Testis (tissue), 3 donors: ENCODE measurements around the gene SPI1. TPM values are rescaled to one million over a fixed set of nuclear protein-coding genes. Genes with fewer than 3 reads are reported as not detected.

Experiments
- DNase-seq: peaks from one replicate; pipeline ENCODE4 v3.0.0-alpha.2; 2019
- H3K27ac ChIP-seq, 2 donors: fragments of 200-600 bp; sonication (generic); one replicate each; pipeline ENCODE4 v1.5.1; 2019
- H3K27me3 ChIP-seq: fragments of 200-600 bp; sonication (generic); one replicate; pipeline ENCODE4 v1.5.1; 2019
- H3K36me3 ChIP-seq: fragments of 200-600 bp; sonication (generic); one replicate; pipeline ENCODE4 v1.5.1; 2017; ENCODE audit warnings: low read depth; ENCODE audit errors: missing control alignments
- H3K4me1 ChIP-seq: fragments of 200-600 bp; sonication (generic); one replicate; pipeline ENCODE4 v1.5.1; 2019
- H3K4me3 ChIP-seq, 2 donors: fragments of 200-600 bp; sonication (generic); one replicate each; pipeline ENCODE4 v1.5.1; 2017 to 2019
- H3K9me3 ChIP-seq: fragments of 200-600 bp; sonication (generic); one replicate; pipeline ENCODE4 v1.5.1; 2017
- POLR2A ChIP-seq: fragments of 450-650 bp; IDR thresholded peaks from one replicate; pipeline ENCODE4 v1.6.1; 2017; ENCODE audit warnings: antibody characterized with exemption, mild to moderate bottlenecking, moderate library complexity
- WGBS, 2 donors: methylation state at CpG; one replicate each; pipeline ENCODE4 v1.1.5; 2018; 5-methylcytosine and 5-hydroxymethylcytosine counted together
- intact Hi-C: fragments of 100-400 bp; cut with DNase I; formaldehyde crosslinking; loops from one replicate; pipeline ENCODE4 v1.15.1; 2023; ENCODE audit warnings: low total_unique reads
- polyA plus RNA-seq: library from polyadenylated mRNA; stranded (reverse); fragments of 350-450 nt; fragmentation: Illumina TruSeq; extraction: RNeasy Lipid Tissue Mini Kit (QIAGEN cat#74804); gene quantifications from one replicate; pipeline ENCODE4 v1.2.3, GENCODE V29; 2014; ENCODE audit warnings: low read depth, low replicate concordance; ENCODE audit not compliant: insufficient read depth
- total RNA-seq, 2 donors: library from RNA; depleted of rRNA; stranded (reverse); fragments of >200 nt; gene quantifications; one replicate each; pipeline ENCODE4 v1.2.3, GENCODE V29; 2016
- TF ChIP-seq, protein P1 (sequence below), 3 experiments: fragments of 450-650 bp in 2 of 3; fragments of 200-600 bp in 1 of 3; sonication (generic) in 1 of 3; IDR thresholded peaks; one replicate each; pipeline ENCODE4 v1.5.1; 2016 to 2019; ENCODE audit warnings: antibody characterized with exemption in 3 of 3, mild to moderate bottlenecking in 2 of 3, moderate library complexity in 1 of 3

SPI1 gene
- total and polyA plus RNA-seq, 3 donors from 2014 or later = 4.6 to 16.3 (median 7.4) TPM

DNA sequence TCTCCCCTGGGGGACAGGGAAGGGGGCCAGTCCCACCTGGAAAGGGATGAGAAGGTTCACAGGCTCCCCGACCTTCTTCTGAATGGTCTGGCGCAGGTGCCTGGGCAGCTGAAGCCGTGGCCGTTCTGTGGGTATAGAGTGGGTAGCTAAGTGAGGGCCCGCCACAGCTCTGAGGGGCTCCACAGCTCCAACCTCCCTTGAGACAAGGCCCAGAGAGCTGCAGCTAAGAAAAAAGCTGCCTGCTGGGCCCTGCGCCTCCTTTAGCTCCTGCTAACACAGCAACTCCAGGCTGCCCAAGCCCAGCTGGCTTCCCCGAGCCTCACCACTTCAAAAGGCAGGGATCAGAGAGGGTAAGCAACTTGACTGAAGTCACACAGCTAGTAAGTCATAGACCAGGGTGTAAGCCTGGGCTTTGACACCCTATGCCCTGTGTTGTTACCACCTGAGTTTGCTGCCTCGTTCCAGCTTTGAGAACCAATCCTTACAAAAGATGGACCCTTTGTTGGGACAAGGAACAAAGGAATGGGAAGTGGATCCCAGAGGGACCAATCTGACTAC is 44.4 kb downstream of the SPI1 start:
- Histone ChIP-seq H3K27ac (no peak overlapping the region), H3K4me1 (no peaks in the 10 kb centered on the region), H3K36me3 (no peaks in the 10 kb centered on the region), H3K9me3 (no peaks in the 10 kb centered on the region), H3K27me3 (no peaks in the 10 kb centered on the region), H3K4me3 (no peak overlapping the region)
- 93 to 96% methylated on average over 8 of the region's 8 CpGs for WGBS, 2 donors
- TF ChIP-seq, protein P1, sequence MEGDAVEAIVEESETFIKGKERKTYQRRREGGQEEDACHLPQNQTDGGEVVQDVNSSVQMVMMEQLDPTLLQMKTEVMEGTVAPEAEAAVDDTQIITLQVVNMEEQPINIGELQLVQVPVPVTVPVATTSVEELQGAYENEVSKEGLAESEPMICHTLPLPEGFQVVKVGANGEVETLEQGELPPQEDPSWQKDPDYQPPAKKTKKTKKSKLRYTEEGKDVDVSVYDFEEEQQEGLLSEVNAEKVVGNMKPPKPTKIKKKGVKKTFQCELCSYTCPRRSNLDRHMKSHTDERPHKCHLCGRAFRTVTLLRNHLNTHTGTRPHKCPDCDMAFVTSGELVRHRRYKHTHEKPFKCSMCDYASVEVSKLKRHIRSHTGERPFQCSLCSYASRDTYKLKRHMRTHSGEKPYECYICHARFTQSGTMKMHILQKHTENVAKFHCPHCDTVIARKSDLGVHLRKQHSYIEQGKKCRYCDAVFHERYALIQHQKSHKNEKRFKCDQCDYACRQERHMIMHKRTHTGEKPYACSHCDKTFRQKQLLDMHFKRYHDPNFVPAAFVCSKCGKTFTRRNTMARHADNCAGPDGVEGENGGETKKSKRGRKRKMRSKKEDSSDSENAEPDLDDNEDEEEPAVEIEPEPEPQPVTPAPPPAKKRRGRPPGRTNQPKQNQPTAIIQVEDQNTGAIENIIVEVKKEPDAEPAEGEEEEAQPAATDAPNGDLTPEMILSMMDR (IDR thresholded peaks at IDR 0.05) = no peak
- TF ChIP-seq POLR2A = no peak
- DNase-seq = no peak
- intact Hi-C loops = no loop called here

DNA sequence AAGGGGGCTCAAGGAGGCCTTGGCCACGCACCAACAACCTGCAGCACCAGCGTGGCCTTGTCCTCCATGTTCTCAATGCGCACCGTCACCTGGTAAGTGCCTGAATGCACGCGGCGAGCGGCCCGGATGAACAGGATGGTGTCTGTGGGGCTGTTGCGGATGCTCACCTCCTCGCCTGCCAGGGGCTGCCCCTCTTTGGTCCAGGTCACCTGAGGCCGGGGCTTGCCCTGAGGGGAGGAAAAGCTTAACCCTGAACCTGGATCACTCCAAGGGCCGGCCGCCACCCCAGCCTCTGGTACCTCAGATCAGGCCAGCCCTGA is 44.9 kb downstream of the SPI1 start:
- 96 to 100% methylated on average over 2 to 14 of the region's 14 CpGs for WGBS, 2 donors
- H3K27ac ChIP-seq = no peak overlapping the region
- H3K36me3 ChIP-seq = no peaks in the 10 kb centered on the region

DNA sequence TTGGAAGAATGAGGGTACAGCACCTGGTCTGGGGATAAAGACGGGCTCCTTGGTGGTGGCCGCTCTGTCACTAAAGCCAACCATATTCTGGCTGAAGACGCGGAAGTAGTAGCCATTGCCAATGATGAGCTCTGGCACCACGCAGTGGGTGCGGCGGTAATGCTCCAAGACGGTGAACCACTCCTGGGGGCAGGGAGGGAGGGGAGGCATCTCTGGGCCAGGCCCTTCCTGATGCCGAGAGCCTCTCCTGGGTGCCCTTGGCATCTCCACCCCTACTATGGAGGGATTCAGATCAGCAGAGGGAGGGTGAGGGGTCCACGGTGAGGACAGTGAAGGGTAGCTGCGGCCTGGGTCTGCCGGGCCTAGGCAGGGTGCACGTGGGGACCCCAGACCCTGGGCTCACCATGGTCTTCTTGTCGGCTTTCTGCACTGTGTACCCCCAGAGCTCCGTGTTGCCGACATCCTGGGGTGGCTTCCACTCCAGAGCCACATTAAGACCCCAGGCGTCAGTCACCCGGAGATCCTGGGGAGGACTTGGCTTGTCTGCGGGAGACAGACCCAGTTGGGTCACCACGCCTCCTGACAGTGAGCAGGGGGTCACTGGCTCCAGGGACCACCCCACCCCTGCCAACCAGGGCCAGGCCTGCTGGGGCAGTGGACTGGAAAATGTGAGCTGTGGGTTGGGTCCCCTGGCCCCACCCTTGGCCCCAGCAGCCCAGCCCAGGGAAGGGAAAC is 45.4 kb downstream of the SPI1 start:
- Histone ChIP-seq H3K4me3 (no peak overlapping the region), H3K27ac (no peak overlapping the region), H3K36me3 (no peaks in the 10 kb centered on the region), H3K4me1 (no peaks in the 10 kb centered on the region), H3K9me3 (no peaks in the 10 kb centered on the region), H3K27me3 (no peaks in the 10 kb centered on the region)
- DNase-seq = no peak
- intact Hi-C loops = no loop called here
- TF ChIP-seq, protein P1 (IDR thresholded peaks at IDR 0.05) = no peak
- WGBS, 2 donors = 79 to 95% methylated on average over 5 to 16 of the region's 20 CpGs

More for the DNA sequence above, 44.9 kb downstream of the SPI1 start:
- H3K4me1 ChIP-seq = no peaks in the 10 kb centered on the region
- DNase-seq = no peak
- H3K4me3 ChIP-seq = no peak overlapping the region
- intact Hi-C loops = no loop called here
- H3K9me3 ChIP-seq = no peaks in the 10 kb centered on the region
- no peaks in the 10 kb centered on the region for H3K27me3 ChIP-seq
- TF ChIP-seq, protein P1 (IDR thresholded peaks at IDR 0.05) = no peak
- no peak for TF ChIP-seq POLR2A

DNA sequence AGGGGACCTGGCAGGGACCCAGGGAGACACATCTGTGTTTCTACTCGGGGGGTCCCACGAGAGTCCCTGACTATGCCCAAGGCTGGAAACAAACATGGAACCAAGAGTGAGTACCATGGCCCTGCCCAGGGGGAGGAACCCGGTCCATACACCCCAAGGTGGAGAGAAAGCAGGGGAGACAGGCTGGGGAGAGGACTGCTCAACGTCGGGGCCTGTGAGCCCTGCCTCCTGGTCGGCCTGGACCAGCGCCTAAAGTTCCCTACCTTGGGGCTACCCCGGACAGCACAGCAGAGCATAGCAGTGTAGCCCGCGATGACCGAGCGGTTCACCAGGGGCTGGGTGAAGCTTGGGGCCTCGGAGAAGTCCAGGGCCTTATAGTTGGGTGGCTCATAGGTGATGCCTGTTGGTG is 46.0 kb downstream of the SPI1 start:
- Histone ChIP-seq H3K4me1 (no peaks in the 10 kb centered on the region), H3K27ac (no peak overlapping the region), H3K9me3 (no peaks in the 10 kb centered on the region), H3K4me3 (no peak overlapping the region), H3K27me3 (no peaks in the 10 kb centered on the region), H3K36me3 (no peaks in the 10 kb centered on the region)
- intact Hi-C loops = no loop called here
- DNase-seq = no peak
- 79 to 84% methylated on average over 11 to 13 of the region's 13 CpGs for WGBS, 2 donors
- no peak for TF ChIP-seq POLR2A
- TF ChIP-seq, protein P1 (IDR thresholded peaks at IDR 0.05) = no peak
